PFSK-1 (cell line): ENCODE measurements around the gene TRIM65.

Experiments
- FOXP2 ChIP-seq: optimal IDR thresholded peaks from 2 replicates; pipeline ENCODE3; 2011; ENCODE audit warnings: borderline replicate concordance, control low read depth, inconsistent platforms; ENCODE audit not compliant: insufficient read depth; ENCODE audit errors: extremely low read length, extremely low read depth
- POLR2AphosphoS5 ChIP-seq: IDR thresholded peaks from 2 replicates; pipeline ENCODE4 v1.6.1; 2012; ENCODE audit warnings: low read depth, mild to moderate bottlenecking, control low read depth, low read length, moderate library complexity
- SIN3A ChIP-seq: IDR thresholded peaks from 2 replicates; pipeline ENCODE4 v1.6.1; 2012; ENCODE audit warnings: mild to moderate bottlenecking, low read length, moderate library complexity, borderline replicate concordance; ENCODE audit not compliant: insufficient read depth
- TAF1 ChIP-seq: IDR thresholded peaks from 2 replicates; pipeline ENCODE4 v1.6.1; 2012; ENCODE audit warnings: low read length, control low read depth, borderline replicate concordance; ENCODE audit not compliant: insufficient read depth
- TF ChIP-seq, protein P1 (sequence below), 2 experiments: IDR thresholded peaks; 2 replicates each; pipeline versions ENCODE4 v1.6.1 to v1.8.0; 2011 to 2012; ENCODE audit warnings: low read depth in 2 of 2, low read length in 2 of 2, control low read depth in 1 of 2, inconsistent platforms in 1 of 2, mild to moderate bottlenecking in 1 of 2, moderate library complexity in 1 of 2; ENCODE audit not compliant: insufficient read depth in 1 of 2

TRIM65 gene

GRCh38 chr17:75889454-75889853 is 7.3 kb downstream of the TRIM65 start:
- TF ChIP-seq POLR2AphosphoS5 (no peak), FOXP2 (no peak), SIN3A (no peak), TAF1 (no peak)
- TF ChIP-seq, protein P1, sequence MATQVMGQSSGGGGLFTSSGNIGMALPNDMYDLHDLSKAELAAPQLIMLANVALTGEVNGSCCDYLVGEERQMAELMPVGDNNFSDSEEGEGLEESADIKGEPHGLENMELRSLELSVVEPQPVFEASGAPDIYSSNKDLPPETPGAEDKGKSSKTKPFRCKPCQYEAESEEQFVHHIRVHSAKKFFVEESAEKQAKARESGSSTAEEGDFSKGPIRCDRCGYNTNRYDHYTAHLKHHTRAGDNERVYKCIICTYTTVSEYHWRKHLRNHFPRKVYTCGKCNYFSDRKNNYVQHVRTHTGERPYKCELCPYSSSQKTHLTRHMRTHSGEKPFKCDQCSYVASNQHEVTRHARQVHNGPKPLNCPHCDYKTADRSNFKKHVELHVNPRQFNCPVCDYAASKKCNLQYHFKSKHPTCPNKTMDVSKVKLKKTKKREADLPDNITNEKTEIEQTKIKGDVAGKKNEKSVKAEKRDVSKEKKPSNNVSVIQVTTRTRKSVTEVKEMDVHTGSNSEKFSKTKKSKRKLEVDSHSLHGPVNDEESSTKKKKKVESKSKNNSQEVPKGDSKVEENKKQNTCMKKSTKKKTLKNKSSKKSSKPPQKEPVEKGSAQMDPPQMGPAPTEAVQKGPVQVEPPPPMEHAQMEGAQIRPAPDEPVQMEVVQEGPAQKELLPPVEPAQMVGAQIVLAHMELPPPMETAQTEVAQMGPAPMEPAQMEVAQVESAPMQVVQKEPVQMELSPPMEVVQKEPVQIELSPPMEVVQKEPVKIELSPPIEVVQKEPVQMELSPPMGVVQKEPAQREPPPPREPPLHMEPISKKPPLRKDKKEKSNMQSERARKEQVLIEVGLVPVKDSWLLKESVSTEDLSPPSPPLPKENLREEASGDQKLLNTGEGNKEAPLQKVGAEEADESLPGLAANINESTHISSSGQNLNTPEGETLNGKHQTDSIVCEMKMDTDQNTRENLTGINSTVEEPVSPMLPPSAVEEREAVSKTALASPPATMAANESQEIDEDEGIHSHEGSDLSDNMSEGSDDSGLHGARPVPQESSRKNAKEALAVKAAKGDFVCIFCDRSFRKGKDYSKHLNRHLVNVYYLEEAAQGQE (IDR thresholded peaks at IDR 0.05; ENCODE audit: insufficient read depth in 1 of 2, low read depth in 2 of 2, low read length in 2 of 2): no peak

DNA sequence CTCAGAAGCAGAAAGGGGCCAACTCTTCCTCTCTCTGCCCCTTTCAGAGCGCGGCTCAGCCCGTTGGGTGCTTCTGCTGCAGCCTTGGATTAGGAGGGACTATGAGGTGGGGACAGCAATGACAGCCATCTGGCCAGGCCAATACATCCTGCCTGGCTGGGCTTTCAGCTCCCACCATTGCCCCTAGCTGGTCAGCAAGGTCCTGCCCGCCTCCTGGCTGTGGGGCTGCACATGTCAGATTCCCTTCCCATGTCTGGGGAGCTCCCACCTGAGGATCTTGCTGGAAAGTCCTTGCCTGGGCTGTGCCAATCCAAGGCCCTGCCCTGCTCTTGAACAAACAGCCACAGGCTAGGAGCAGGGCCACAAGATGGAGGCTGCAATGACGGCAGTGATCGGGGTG is 8.3 kb downstream of the TRIM65 start:
- TF ChIP-seq SIN3A (no peak), TAF1 (no peak), POLR2AphosphoS5 (no peak), FOXP2 (no peak)
- TF ChIP-seq, protein P1 (IDR thresholded peaks at IDR 0.05; ENCODE audit: insufficient read depth in 1 of 2, low read depth in 2 of 2, low read length in 2 of 2): no peak

- TF ChIP-seq SIN3A (no peak), POLR2AphosphoS5 (no peak), TAF1 (no peak), FOXP2 (no peak)
- TF ChIP-seq, protein P1 (IDR thresholded peaks at IDR 0.05; ENCODE audit: insufficient read depth in 1 of 2, low read depth in 2 of 2, low read length in 2 of 2): no peak
These were observed 11.3 kb downstream of the TRIM65 start for GRCh38 chr17:75885431-75885830.

DNA sequence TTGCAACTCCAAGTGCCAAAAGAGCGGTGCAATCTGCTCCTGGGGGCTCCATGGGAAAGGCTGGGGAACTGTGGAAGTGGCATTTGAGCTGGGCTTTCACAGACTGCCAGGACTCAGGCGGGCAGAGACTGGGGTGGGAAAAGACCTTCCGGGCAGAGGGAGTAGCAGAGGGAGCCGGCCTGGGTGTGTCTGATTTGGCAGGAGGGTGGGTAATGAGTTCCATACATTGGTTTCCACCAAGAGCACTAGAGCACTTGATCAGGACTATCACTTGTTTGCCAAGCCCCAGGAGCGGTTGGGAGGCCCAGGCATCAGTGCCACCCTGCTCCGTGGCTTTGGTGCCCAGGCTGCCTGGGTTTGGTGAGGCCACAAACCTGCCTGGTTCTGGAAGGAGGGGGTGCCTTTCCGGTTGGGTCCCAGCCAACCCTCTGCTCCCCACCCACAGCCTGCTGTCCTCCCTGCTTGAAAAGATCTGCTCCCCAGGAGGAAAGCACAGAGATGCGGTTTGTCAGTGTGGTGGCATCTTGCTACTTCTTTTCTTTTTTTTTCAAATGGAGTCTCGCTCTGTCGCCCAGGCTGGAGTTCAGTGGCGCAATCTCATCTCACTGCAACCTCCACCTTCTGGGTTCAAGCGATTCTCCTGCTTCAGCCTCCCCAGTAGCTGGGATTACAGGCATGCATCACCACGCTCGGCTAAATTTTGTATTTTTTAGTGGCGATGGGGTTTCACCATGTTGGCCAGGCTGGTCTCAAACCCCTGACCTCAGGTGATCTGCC is 14.9 kb downstream of the TRIM65 start:
- no peak for TF ChIP-seq SIN3A
- TF ChIP-seq, protein P1 (IDR thresholded peaks at IDR 0.05; ENCODE audit: insufficient read depth in 1 of 2, low read depth in 2 of 2, low read length in 2 of 2): no peak

- TF ChIP-seq FOXP2 (no peak), SIN3A (no peak), POLR2AphosphoS5 (no peak), TAF1 (no peak)
- TF ChIP-seq, protein P1 (IDR thresholded peaks at IDR 0.05; ENCODE audit: insufficient read depth in 1 of 2, low read depth in 2 of 2, low read length in 2 of 2): no peak
These were observed 16.5 kb downstream of the TRIM65 start for GRCh38 chr17:75880266-75880665.
